Erythroblast (primary cell): ENCODE data around the gene TENM4.

Source experiments
- GATA1 ChIP-seq: IDR thresholded peaks from 2 replicates; pipeline ENCODE4 v1.6.1; 2011; ENCODE audit warnings: low read depth, mild to moderate bottlenecking, control low read depth, low read length, moderate library complexity
- POLR2A ChIP-seq: IDR thresholded peaks from 2 replicates; pipeline ENCODE4 v1.6.1; 2011; ENCODE audit warnings: mild to moderate bottlenecking, low read length

GRCh38 chr11:78672850-78673620 is 767.8 kb downstream of the TENM4 start:
- TF ChIP-seq POLR2A (no peak), GATA1 (no peak)
